RWPE2 (cell line): Measurements from ENCODE around the gene SLC5A11.
"Not testable (repeated sequence)": the region's sequence is repeated elsewhere in the genome, so short reads cannot be mapped to it uniquely, and the experiment has no call there.

Experiments
- ATAC-seq: fragments of 200-7000 bp; cut with Tn5 transposase; 3 replicates; pipeline ENCODE4 v1.9.1; 2021; ENCODE audit warnings: low read depth
- DNase-seq: peaks from one replicate; pipeline ENCODE4 v3.0.0-alpha.2; 2020; ENCODE audit warnings: low spot score
- H3K27ac ChIP-seq: fragments of 450-650 bp; 2 replicates; pipeline ENCODE4 v1.5.1; 2017; ENCODE audit warnings: mild to moderate bottlenecking; ENCODE audit not compliant: poor library complexity, severe bottlenecking
- H3K27me3 ChIP-seq: fragments of 250-450 bp; sonication (Bioruptor Pico); 2 replicates; pipeline ENCODE4 v1.5.1; 2021; ENCODE audit warnings: mild to moderate bottlenecking, moderate library complexity; ENCODE audit not compliant: insufficient read depth, poor library complexity, severe bottlenecking
- H3K36me3 ChIP-seq: fragments of 250-450 bp; sonication (Bioruptor Pico); 2 replicates; pipeline ENCODE4 v1.5.1; 2020; ENCODE audit warnings: low read depth, mild to moderate bottlenecking, moderate library complexity
- H3K4me1 ChIP-seq: fragments of 250-450 bp; sonication (Bioruptor Pico); 2 replicates; pipeline ENCODE4 v1.5.1; 2021; ENCODE audit warnings: mild to moderate bottlenecking, moderate library complexity; ENCODE audit not compliant: insufficient read depth, poor library complexity, severe bottlenecking
- H3K4me3 ChIP-seq: fragments of 250-450 bp; sonication (Bioruptor Pico); 2 replicates; pipeline ENCODE4 v1.5.1; 2021; ENCODE audit warnings: mild to moderate bottlenecking, moderate library complexity; ENCODE audit not compliant: severe bottlenecking
- H3K9me3 ChIP-seq: fragments of 250-450 bp; sonication (Bioruptor Pico); 2 replicates; pipeline ENCODE4 v1.5.1; 2021; ENCODE audit warnings: mild to moderate bottlenecking, moderate library complexity; ENCODE audit not compliant: severe bottlenecking
- TF ChIP-seq, protein P1 (sequence below): fragments of 450-650 bp; IDR thresholded peaks from one replicate; pipeline ENCODE4 v1.5.1; 2017; ENCODE audit warnings: mild to moderate bottlenecking, moderate library complexity; ENCODE audit not compliant: poor library complexity, severe bottlenecking

The SLC5A11 gene

DNA sequence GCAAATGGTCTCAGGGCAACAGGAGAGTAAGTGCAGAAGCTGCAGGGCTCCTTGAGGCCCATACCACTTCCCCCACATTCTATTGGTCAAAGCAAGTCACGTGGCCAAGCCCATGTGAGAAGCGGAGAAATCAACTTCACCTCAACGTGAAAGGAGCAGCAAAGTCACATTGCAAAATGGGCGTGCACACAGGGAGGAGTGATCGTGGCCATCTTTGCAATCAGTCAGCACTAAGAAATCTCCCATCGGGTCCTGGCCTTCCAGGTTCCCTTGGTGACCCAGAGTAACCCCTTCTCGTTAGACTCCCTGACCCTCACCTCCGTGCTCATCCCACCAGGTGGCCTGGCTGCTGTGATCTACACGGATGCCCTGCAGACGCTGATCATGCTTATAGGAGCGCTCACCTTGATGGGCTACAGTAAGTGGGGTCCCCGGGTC lies 38.0 kb downstream of the SLC5A11 start:
- TF ChIP-seq, protein P1, sequence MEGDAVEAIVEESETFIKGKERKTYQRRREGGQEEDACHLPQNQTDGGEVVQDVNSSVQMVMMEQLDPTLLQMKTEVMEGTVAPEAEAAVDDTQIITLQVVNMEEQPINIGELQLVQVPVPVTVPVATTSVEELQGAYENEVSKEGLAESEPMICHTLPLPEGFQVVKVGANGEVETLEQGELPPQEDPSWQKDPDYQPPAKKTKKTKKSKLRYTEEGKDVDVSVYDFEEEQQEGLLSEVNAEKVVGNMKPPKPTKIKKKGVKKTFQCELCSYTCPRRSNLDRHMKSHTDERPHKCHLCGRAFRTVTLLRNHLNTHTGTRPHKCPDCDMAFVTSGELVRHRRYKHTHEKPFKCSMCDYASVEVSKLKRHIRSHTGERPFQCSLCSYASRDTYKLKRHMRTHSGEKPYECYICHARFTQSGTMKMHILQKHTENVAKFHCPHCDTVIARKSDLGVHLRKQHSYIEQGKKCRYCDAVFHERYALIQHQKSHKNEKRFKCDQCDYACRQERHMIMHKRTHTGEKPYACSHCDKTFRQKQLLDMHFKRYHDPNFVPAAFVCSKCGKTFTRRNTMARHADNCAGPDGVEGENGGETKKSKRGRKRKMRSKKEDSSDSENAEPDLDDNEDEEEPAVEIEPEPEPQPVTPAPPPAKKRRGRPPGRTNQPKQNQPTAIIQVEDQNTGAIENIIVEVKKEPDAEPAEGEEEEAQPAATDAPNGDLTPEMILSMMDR = no peak
- DNase-seq = no peak
- ATAC-seq = no peak; the same call in 2 of the 3 replicates
- no peaks in the 10 kb centered on the region for H3K36me3 ChIP-seq
- no peaks in the 10 kb centered on the region for H3K27me3 ChIP-seq
- H3K4me3 ChIP-seq = no peak overlapping the region
- no peaks in the 10 kb centered on the region for H3K4me1 ChIP-seq
- H3K27ac ChIP-seq = no peak overlapping the region
- H3K9me3 ChIP-seq = no peaks in the 10 kb centered on the region

DNA sequence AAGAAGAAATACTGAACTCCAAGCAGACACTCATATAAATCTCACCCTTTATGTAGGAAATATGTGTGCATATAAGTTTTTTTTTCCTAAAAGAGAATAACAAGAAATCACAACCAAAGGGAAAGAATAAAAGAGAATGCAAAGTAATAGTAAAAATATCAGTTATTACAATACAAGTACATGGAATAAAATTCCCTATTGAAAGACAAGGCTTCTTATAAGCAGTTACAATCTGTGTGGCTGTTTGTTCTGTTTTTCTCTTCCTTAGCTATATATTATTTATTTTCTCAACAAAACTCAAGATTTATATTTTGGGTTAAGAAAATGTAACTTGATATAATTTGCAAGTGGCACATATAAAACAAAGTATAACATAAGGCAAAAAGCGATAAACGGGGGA lies 41.7 kb downstream of the SLC5A11 start:
- Histone ChIP-seq H3K36me3 (no peaks in the 10 kb centered on the region), H3K27me3 (no peaks in the 10 kb centered on the region), H3K9me3 (no peaks in the 10 kb centered on the region), H3K4me1 (no peaks in the 10 kb centered on the region), H3K4me3 (no peak overlapping the region), H3K27ac (no peak overlapping the region)
- ATAC-seq = no peak
- TF ChIP-seq, protein P1 = no peak
- no peak for DNase-seq

DNA sequence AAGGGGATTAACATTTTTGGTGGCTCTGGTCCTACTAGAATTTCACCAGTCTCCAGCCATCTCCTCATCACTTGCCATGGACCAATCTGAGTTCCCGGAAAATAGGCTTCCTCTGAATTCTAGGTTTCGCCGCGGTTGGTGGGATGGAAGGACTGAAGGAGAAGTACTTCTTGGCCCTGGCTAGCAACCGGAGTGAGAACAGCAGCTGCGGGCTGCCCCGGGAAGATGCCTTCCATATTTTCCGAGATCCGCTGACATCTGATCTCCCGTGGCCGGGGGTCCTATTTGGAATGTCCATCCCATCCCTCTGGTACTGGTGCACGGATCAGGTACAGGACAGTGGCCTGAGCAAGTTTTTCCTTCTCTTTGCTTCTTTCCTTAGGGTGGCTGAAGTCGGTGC lies 45.0 kb downstream of the SLC5A11 start:
- no peaks in the 10 kb centered on the region for H3K4me1 ChIP-seq
- no peaks in the 10 kb centered on the region for H3K36me3 ChIP-seq
- DNase-seq (no peak), ATAC-seq (no peak)
- H3K27ac ChIP-seq = no peak overlapping the region
- H3K9me3 ChIP-seq = no peaks in the 10 kb centered on the region
- H3K4me3 ChIP-seq = no peak overlapping the region
- TF ChIP-seq, protein P1 = no peak
- no peaks in the 10 kb centered on the region for H3K27me3 ChIP-seq

DNA sequence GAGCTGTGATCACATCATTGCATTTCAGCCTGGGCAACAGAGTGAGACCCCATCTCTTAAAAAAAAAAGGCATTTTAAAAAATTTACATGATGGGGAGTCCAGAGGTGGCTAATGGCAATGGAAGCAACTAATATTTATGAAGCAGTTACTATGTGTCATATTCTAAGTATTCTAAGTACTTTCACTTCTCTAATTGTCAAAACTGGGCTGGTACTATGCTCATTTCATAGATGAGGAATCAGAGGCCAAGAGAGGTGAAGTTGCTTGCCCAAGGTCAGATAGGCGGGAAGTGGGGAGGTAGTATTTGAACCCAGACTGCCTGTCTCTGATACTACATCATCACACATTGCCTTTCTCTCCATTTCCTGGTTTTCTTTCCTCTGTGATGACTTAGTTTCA lies 50.7 kb downstream of the SLC5A11 start:
- DNase-seq (no peak), ATAC-seq (no peak)

DNA sequence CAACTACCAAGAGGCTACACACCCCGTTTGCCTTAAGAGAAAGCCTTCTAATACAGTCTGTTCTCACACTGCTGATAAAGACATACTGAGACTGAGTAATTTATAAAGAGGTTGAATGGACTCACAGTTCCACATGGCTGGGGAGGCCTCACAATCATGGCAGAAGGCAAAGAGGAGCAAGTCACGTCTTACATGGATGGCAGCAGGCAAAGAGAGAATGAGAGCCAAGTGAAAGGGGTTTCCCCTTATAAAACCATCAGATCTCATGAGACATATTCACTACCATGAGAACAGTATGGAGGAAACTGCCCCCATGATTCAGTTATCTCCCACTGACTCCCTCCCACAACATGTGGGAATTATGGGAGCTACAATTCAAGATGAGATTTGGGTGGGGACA lies 51.8 kb downstream of the SLC5A11 start:
- ATAC-seq, H3K27me3 ChIP-seq, H3K9me3 ChIP-seq, H3K4me3 ChIP-seq, DNase-seq, H3K27ac ChIP-seq, H3K4me1 ChIP-seq, H3K36me3 ChIP-seq: not testable (repeated sequence)

More for the DNA sequence above, 50.7 kb downstream of the SLC5A11 start:
- Histone ChIP-seq H3K4me3 (no peak overlapping the region), H3K9me3 (no peaks in the 10 kb centered on the region), H3K27me3 (no peaks in the 10 kb centered on the region), H3K36me3 (no peaks in the 10 kb centered on the region), H3K4me1 (no peaks in the 10 kb centered on the region), H3K27ac (no peak overlapping the region)
- TF ChIP-seq, protein P1 = no peak
